Inflammatory macrophage (primary cell): Measurements from ENCODE around the gene ESF1.

Experiments used
- DNase-seq, 2 donors: peaks; one replicate each; pipeline ENCODE4 v3.0.0-alpha.2; 2020 to 2022
- total RNA-seq, 18 experiments: gene quantifications; one replicate each; lab custom pipeline; 2026; ENCODE audit warnings: mixed read lengths in 6 of 18, inconsistent platforms in 2 of 18; lab: John Stamatoyannopoulos, UW

ESF1 gene, protein sequence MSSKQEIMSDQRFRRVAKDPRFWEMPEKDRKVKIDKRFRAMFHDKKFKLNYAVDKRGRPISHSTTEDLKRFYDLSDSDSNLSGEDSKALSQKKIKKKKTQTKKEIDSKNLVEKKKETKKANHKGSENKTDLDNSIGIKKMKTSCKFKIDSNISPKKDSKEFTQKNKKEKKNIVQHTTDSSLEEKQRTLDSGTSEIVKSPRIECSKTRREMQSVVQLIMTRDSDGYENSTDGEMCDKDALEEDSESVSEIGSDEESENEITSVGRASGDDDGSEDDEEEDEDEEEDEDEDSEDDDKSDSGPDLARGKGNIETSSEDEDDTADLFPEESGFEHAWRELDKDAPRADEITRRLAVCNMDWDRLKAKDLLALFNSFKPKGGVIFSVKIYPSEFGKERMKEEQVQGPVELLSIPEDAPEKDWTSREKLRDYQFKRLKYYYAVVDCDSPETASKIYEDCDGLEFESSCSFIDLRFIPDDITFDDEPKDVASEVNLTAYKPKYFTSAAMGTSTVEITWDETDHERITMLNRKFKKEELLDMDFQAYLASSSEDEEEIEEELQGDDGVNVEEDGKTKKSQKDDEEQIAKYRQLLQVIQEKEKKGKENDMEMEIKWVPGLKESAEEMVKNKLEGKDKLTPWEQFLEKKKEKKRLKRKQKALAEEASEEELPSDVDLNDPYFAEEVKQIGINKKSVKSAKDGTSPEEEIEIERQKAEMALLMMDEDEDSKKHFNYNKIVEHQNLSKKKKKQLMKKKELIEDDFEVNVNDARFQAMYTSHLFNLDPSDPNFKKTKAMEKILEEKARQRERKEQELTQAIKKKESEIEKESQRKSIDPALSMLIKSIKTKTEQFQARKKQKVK
- total RNA-seq = 5.9 to 38.9 (median 26.2) reads per million in 18 experiments

DNA sequence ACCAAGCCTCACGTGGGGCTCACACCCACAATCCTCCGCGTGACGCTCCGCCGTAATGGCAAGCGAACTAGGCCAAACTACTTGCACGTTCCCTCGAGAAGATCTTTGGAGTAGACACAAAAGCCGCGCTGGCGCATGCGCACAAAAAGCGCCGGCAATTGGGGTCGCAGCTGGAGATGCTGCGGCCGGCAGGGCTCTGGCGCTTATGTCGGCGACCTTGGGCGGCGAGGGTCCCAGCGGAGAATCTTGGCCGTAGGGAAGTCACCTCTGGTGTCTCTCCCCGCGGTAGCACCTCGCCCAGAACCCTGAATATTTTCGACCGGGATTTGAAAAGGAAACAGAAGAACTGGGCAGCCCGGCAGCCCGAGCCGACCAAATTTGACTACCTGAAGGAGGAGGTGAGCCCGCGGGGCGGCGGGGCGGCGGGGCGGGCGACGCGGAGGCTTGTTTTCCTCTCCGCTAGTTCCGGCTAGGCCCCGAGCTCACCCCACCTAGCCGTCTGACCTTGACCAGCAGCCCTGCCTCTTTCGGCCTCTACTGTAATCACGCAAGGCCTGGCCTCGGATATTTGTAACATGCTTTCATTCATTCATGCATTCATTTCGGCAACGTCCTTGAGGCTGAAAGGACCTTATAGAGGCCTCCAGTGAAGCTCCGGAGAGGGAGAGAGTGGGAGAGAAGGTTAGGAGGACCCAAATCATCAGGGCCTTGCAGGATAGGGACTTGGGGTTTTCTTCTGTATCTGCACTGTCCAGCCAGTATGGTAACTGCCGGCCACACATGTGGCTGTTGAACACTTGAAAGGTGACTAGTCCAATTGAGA lies at the start of gene ESF1, which contains the start of gene NDUFAF5:
ESF1 (minus strand) TSS at position 27 of the 823 bp plus-strand sequence. CDS start 1,779 bp downstream, outside the sequence.
NDUFAF5 (plus strand) TSS at position 136 of the 823 bp plus-strand sequence; CDS start at position 177, 41 bp downstream.
- peak; percentile 97 to 98 for DNase-seq

DNA sequence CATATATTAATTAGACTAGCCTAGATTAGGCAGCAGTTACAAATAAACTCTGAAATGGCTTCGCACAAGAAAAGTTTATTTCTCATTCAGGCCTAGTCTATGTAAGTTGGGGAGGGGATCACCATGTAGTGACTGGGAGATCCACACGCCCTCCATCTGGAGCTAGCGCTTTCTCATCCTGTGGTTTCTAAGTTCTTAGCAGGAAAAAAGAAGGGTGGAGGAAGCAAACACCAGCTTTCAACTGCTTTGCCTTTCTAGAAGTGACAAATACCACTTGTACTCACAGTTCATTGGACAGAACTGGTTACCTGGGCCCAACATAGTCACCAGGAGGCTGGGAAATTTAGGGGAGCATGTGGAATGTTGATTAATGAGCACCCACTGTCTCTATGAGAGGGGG lies 46.8 kb upstream of the ESF1 start:
- no peak for DNase-seq

DNA sequence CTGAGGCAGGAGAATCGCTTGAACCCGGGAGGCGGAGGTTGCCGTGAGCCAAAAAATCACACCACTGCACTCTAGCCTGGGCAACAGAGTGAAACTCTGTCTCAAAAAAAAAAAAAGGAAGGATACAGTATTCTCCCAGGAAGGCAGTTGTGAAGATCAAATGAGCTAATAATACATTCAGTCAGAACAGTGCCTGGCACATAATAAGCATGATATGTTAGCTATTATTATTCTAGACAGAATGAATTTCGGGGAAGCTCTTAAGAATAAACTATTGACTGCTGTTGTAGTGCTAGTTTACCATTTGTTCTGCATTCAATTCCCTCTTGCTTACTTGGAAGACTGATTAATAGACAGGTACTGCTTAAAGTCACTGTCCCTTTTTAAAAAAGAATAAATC lies 40.7 kb upstream of the ESF1 start:
- DNase-seq = no peak

DNA sequence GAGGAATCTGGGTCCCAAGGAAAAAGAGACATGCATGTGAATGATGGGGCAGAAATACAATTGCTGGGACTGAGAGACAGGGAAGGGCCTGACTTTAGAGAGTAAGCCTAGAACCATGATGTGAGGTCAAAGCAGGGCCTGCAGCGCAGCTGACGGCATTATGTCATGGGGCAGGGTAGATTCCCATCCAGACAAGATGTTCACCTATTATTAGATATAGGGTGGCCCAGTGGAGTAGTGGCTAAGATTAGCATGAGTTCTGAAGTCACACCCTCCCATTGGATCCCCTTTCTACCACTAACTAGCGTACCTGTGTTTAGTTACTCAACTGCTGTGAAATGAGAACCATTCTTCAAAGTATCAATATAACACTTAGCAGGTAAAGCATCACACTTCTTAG lies 39.7 kb upstream of the ESF1 start:
- DNase-seq = no peak

DNA sequence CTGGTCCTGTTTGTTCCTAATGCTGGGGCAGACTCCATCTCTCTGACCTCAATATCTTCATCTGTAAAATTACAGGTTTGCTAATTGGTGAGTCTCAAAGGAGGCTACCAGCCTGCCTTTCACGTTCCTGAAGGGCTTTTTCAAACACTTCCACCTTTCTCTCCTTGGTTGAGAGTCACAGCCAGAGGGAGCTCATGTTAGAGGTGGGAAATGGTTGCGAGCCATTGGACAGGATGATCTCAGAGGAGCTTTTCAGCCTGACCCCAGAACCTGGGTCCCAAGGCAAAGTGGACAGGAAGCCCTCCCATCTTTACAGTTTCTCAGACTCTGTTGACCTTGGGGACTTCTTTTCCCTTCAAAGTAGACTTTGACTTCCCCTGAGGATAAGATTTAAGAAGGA lies 37.7 kb upstream of the ESF1 start:
- no peak for DNase-seq

DNA sequence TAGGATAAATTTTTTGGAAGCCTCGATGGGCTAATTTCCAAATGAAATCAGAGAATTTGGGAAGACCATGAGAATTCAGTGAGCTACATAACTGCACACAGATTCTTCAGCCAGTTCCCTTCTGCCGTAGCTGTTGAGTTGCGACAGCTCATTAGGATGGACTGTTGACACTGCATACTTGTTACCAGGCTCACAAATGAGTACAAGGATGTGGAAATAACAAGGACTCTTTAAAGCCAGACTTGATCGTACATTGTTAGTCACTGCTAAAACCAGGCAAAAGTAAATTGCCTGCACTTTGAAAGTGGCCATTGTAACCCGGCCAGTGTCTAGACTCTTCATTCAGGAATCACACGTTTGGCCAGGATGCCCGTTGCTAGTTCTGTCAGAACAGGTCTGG lies 37.2 kb upstream of the ESF1 start:
- DNase-seq = peak; percentile 6 to 19

DNA sequence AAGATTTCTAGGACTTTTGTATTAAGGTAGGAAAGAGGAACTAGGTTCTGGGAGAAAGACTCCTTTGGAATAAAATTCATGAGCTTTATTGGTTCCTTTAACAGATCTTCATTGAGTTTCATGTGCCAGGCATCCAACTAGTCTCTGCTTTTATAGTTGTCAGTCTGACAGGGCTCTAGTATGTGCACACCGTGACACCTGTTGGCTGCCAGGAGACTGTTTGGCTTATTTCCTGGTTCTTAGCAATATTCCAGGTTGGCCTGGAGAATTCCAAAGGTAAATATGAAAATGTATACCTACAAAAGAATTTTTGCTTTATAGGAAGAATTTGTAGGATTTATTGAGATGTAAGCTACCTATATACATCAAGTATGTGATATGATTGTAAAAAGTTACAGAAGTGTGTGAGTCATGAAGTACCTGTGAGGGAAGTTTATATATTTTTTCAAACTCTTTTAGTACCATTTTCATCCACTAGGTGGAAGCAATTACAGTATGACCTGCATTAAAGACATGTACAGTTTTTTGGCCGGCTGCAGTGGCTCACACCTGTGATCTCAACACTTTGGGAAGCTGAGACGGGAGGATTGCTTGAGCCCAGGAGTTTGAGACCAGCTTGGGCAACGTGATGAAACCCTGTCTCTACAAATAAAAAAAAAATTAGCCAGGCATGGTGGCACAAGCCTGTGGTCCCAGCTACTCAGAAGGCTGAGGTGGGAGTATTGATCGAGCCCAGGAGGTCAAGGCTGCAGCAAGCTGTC lies 35.3 kb upstream of the ESF1 start:
- peak; percentile 7 to 61 for DNase-seq

DNA sequence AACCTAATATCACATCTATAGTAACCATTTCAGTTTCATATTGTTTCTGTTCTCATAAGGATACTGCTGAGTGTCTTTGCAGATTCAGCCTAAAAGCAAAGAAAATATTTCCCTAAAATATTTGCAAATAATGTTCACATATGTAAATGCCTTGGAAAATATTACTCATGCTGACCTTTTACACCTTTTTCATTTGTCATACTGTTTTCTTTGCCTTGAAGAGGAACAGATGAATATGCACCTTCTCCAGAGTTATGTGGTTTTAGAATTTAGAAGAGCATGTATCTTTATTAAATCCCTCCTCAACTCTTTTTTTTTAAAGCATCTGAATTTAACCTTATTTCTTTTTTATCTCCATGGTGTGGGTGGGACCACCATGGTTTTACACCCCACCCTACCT lies 32.6 kb upstream of the ESF1 start:
- no peak for DNase-seq

DNA sequence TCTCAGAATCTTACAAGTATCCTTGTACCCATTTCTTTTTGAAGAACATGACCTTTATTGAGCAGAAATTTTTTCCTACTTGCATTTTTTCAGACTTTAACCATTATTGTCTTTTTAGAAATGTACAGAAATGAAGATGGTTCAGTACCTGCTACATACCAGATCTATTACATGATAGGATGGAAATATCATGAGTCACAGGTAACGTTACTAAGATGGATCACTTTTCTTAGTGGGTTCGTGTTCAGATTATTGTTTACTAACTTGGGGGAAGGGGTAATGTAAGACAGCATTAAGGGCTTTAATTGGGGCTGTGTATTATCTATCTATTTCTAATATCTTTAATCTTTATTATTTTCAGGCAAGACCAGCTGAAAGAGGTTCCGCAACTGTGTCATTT lies 32.0 kb upstream of the ESF1 start:
- DNase-seq = no peak

DNA sequence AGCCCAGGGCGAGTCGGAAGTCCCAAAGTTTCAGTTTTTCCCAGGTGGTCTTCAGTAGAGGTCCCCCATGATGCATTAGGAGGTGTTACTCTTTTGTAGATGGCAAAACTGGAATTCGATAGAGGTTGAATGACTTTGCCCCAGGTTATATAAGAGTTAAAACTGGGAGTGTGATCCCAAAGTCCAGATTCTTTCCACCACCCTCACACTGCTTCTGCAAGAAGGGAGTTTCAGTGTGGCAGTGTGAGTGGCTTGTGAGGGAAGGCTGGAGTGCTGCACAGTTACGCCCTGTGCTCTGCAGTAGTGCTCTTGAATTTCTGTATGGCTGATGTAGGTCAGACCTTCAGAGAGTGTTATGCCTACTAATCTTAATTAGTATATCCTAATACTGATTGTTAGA lies 30.0 kb upstream of the ESF1 start:
- no peak for DNase-seq

DNA sequence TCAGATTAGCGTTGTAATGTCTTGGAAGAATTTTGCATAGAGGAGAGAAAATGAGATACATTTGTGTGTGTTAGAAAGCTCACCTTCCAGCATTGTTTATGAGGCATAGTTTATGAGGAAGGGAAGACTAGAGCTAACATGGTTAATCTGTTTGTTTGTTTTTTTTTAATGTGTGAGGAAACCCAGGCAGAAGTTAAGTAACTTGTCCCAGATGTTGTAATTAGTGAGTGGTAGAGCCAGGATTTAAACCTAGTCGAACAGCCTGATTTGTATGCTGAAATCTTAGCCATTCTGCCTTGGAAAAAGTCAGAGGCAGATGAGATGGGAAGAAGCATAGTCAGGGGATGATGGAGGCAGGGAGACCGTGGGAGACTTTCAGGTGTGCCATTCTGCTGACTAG lies 29.2 kb upstream of the ESF1 start:
- DNase-seq = no peak

DNA sequence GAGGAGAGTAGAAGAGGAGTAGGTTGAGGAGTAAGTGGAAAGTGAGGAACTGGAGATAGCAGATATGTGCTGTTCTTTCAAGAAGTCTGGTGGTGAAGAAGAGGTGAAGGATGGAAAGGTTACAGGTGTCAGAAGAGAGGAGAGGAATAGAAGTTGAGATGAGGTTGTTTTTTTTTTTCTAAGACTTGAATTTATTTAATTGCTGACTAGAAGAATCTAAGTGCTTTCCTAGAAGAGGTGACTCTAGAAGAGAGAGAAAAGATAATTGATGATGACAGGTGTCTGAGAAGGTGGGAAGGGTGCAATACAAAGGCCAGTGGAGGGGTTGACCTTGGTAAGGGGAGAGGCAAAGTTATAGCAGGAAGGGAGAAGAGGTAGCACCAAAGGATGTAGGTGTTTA lies 25.7 kb upstream of the ESF1 start:
- no peak for DNase-seq

DNA sequence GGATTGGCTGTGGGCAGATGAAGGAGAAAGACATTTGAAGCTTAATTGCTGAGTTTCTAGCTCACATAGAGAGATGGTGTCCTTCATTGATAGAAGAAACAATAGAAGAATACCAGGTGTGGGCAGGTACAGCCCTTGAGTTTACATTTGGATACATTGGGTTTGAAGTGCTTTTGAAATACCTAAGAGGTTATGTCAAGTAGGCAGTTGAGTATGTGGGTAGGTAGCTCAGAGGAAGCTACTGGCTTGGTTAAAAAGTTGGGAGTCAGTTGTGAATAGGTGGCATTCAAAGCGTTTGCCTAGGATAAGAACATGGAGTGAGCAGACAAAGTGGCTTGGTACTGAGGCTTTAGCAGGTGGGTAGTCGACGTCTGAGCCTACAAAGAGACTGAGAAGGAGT lies 25.1 kb upstream of the ESF1 start:
- DNase-seq = no peak

DNA sequence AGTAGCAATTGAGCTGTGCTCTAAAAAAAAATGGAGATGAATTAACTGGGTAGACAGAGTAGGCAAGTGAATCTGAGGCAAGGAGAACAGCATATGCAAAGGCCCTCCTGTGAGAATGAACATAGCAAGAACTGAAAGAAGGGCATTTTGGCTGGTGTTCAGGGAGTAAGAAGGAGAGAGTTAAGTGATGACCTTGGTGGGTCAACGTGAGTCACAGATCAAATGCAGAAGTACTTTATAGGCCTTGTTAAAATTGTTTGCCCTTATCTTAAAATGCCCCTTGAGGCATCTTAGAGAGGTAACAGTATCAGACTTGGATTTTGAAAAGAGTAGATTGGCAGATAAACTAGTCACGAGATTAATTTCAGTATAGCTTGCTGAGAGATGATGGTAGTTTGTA lies 24.7 kb upstream of the ESF1 start:
- no peak for DNase-seq

DNA sequence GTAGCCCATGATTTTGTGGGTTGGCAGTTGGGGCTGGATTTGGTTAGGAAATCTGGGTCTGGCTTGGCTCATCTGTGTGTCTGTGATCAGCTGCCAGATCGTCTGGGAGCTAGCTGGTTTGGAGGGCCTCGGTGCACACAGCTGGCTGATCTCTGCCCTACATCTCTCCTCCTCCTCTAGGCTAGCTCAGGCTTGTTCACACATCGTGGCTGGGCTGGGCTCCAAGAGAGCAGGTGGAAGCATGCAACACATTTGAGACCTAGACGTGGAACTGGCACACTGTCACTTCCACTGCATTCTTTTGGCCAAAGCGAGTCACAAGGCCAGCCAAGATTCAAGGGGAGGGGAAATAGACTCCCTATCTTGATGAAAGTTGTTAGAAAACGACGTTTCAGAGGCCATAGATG lies 16.0 kb upstream of the ESF1 start:
- DNase-seq = no peak

DNA sequence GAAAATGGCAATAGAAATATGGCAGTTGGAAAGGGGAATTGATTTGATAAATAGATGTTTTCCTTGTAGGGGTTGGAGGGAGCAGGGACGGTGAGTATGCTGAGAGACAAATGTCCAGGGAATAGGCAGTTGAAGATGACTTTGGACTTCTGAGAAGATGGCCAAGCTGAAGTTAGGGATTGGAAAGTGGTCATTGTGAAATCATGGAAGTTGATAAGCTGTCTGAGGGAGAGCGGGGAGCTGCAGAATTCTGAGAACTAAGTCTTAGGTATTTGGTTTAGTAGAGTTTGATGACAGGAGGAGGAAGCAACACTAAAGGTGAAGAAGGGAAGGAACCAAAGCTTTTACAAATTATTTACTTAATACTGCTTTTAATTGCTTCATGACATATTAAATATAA lies 15.3 kb upstream of the ESF1 start:
- no peak for DNase-seq

DNA sequence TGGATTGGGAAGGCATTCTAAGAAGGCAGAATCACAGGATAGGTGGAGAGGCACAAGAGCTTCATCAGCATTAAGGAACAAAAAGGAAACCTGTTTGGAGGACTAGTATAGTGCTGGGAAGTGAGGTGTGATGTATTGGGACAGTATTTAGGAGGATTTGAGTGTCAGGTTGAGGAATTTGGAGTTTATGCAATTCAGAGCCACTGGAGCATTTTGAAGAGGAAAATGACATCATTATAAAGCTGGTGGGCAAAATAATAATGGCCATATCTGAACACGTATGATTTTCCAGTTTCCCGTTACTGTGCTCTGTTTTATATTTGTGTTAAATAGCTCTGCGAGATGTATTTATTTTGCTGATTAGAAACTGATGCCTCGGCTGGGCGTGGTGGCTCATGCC lies 14.3 kb upstream of the ESF1 start:
- no peak for DNase-seq

DNA sequence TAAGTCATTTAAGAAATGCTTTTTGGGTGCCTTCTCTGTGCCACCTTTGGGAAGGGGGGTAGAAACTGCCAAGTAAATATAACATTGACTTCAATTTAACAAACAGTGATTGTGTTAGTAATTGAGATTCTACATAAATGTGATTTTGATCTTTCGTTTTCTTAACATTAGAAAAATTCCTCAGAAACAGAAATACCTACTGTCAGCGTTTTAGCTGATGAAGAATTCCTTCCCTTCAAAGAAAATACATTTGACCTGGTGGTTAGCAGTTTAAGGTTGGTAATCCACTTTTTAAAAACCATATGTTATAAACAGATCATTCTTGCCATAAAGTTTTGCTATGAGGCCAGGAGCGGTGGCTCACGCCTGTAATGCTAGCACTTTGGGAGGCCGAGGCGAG lies 9.9 kb upstream of the ESF1 start:
- no peak for DNase-seq

DNA sequence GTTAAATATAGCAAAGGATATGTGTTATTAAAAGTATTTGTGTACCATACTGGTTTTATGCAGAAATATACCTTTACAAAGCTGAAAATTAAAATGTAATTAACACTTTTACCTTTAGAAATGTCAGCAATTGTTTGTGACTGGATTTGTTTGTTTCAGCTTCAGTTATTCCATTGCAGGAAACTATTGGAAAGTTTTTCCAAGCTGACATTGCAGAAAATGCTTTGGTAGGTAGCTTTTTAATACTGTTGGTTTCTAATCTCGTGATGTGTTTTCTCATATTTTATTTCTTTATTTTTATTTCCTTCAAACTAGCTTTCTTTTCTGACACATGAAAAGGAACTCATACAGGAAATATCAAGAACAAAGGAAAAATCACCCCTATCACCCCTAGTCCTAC lies 8.3 kb upstream of the ESF1 start:
- no peak for DNase-seq

DNA sequence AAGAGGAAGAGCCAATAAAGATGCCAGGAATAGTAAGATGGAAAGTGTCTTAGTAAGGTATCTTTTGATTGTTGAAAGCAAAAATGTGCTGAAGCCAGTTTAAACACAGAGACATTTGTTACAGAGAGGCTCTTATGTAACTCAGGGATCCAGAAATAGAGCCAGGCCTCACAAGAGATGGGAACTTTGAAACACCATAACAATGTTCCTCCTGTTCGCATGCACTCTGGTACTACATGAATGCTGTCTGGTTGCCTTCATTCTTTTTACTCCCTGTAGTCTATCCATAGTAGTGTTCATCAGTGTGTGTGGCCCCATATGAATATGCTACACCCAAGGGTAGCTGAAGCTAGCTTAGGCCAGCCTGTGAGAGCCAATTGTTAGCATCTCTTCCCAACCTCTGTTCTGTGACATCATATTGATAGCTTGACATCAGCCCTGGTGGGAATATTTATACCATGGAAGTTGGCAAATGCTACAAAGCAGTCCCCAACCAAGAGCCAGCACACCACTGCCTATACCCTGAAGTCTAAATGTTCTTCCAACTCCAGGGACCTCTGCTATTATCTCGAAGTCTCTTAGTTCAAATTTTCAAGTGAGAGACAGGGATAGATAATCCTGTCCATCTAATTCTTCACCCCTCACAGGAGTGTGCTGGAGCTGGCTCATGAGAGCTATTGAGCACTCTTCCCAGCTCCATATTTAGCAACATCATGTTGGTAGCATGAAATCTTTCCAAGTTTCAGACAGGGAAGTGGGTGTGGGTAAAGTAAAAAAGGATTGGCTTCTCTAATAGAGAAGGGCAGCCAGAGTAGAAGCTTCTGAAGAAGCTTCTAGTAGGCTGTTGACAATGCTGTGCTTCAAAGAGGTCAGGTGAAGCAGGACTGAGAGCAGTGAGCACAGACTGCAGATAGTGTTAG lies 7.1 kb upstream of the ESF1 start:
- DNase-seq = no peak

DNA sequence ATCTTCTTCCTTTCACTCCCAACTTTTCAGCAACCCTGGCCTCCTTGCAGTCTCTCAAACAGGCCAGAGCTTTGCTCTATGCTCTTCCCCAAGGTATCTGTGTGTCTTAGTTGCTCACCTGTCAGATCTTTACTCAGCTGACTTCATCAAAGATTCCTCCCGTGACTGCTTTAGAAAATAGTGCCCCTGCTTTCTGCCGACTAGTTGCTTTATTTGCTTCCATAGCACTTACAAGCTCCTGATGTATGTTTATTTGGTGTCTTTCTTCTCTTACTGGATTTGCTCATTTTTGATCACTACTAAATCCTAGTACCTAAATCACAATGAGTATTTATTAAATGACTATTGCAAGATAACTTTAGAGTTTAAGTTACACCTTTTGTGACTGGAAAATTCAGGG lies 6.0 kb upstream of the ESF1 start:
- no peak for DNase-seq
